ENCODE measurements around the gene DUSP18.

The DUSP18 gene

DNA sequence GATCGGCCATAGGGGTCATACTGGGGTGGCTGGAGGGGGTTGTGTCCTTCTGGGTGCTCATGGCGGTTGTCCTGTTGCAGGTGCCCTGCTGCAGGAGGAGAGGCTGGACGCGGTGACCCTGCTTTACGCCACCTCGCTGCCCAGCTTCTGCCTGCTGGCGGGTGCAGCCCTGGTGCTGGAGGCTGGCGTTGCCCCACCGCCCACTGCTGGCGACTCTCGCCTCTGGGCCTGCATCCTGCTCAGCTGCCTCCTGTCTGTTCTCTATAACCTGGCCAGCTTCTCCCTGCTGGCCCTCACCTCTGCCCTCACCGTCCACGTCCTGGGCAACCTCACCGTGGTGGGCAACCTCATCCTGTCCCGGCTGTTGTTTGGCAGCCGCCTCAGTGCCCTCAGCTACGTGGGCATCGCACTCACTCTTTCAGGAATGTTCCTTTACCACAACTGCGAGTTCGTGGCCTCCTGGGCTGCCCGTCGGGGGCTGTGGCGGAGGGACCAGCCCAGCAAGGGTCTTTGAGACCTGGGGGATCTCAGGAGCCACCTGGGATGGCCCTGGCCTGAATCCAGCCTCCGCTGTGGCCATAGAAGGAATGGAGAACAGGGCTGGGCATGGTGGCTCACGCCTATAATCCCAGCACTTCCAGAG is 21.0 kb downstream of the DUSP18 start:
- no peaks in the 10 kb centered on the region for H3K4me1 ChIP-seq (ENCODE audit: insufficient read depth, low read length)
- TF ChIP-seq CTCF (IDR thresholded peaks at IDR 0.05; ENCODE audit: borderline replicate concordance, extremely low read depth, low read length, poor library complexity, severe bottlenecking), result no peak
- no peak for TF ChIP-seq EZH2 (IDR thresholded peaks at IDR 0.05; ENCODE audit: borderline replicate concordance, low read depth, low read length, severe bottlenecking)
- ATAC-seq (ENCODE audit: insufficient read depth, low read depth), result no peak

DNA sequence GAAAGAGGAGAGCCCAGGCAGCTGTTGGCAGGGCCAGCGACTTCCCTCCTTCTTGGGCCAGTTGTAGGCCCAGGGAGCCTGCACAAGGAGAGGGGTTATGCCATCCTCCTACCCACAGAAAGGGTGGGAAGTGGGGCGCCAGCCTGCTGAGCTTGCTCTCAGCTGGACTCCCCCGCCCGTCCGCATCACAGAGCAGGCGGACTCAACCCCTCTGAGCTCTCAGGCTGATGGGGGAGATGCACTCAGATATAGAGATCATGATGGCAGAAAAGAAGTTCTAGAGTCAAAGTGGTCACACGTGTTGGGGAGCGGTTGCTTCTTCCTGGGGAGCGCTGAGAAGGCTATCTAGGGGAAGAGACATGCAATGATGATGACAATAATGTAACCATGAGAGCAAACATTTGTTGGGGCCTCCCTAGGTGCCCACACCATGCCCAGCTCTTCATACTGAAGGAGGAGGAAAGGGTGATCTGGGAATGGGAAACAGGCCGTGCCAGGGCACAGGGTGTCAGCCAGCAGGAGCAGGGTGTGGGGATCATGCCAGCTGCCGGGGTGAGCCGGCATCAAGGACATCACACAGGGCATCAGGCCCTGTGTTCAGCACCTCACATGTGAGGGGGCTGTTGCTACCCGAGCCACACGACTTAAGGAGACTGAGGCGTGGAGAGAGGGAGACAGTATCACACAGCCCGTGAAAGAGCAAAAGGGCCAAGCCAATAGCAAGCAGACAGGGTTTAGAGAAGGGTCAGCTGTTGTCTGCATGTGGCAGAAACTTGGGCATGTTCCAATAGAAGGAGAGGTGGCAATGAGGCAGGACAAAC is 24.4 kb downstream of the DUSP18 start:
- no peak overlapping the region for H2AFZ ChIP-seq (ENCODE audit: low read depth, low read length)
- DNase-seq (no peak), ATAC-seq (ENCODE audit: insufficient read depth, low read depth) (no peak; the same call in 2 of the 3 replicates)
- TF ChIP-seq EZH2 (IDR thresholded peaks at IDR 0.05; ENCODE audit: borderline replicate concordance, low read depth, low read length, severe bottlenecking) (no peak), CTCF (IDR thresholded peaks at IDR 0.05; ENCODE audit: borderline replicate concordance, extremely low read depth, low read length, poor library complexity, severe bottlenecking) (no peak)
- H3K4me2 ChIP-seq (ENCODE audit: insufficient read depth, low read length), result no peak overlapping the region
- H3K4me1 ChIP-seq (ENCODE audit: insufficient read depth, low read length), result no peaks in the 10 kb centered on the region
- H3K27ac ChIP-seq (ENCODE audit: low read length), result no peak overlapping the region
- no peaks in the 10 kb centered on the region for H4K20me1 ChIP-seq (ENCODE audit: insufficient read depth, low read length)
- no peaks in the 10 kb centered on the region for H3K27me3 ChIP-seq (ENCODE audit: insufficient read depth, low read length, poor library complexity)
- H3K9ac ChIP-seq (ENCODE audit: low read depth, low read length), result no peak overlapping the region
- H3K79me2 ChIP-seq (ENCODE audit: insufficient read depth, low read length), result no peaks in the 10 kb centered on the region
- H3K4me3 ChIP-seq (ENCODE audit: low read depth in 1 of 2, low read length in 2 of 2), result no peak overlapping the region
- no peaks in the 10 kb centered on the region for H3K9me3 ChIP-seq (ENCODE audit: insufficient read depth, low read length, severe bottlenecking)
- no peaks in the 10 kb centered on the region for H3K36me3 ChIP-seq (ENCODE audit: insufficient read depth, low read length)

More for the DNA sequence above, 21.0 kb downstream of the DUSP18 start:
- Histone ChIP-seq H3K9ac (ENCODE audit: low read depth, low read length) (no peak overlapping the region), H4K20me1 (ENCODE audit: insufficient read depth, low read length) (no peaks in the 10 kb centered on the region), H3K4me2 (ENCODE audit: insufficient read depth, low read length) (no peak overlapping the region), H3K36me3 (ENCODE audit: insufficient read depth, low read length) (no peaks in the 10 kb centered on the region), H3K9me3 (ENCODE audit: insufficient read depth, low read length, severe bottlenecking) (no peaks in the 10 kb centered on the region), H2AFZ (ENCODE audit: low read depth, low read length) (no peak overlapping the region), H3K27ac (ENCODE audit: low read length) (no peak overlapping the region), H3K4me3 (ENCODE audit: low read depth in 1 of 2, low read length in 2 of 2) (no peak overlapping the region), H3K79me2 (ENCODE audit: insufficient read depth, low read length) (no peaks in the 10 kb centered on the region), H3K27me3 (ENCODE audit: insufficient read depth, low read length, poor library complexity) (no peaks in the 10 kb centered on the region)
- no peak for DNase-seq

GRCh38 chr22:30640839-30641430 is 26.7 kb downstream of the DUSP18 start:
- H3K79me2 ChIP-seq (ENCODE audit: insufficient read depth, low read length), result no peaks in the 10 kb centered on the region
- H3K4me3 ChIP-seq (ENCODE audit: low read depth in 1 of 2, low read length in 2 of 2), result no peak overlapping the region
- no peaks in the 10 kb centered on the region for H3K9me3 ChIP-seq (ENCODE audit: insufficient read depth, low read length, severe bottlenecking)
- peaks cover 11% of the 10 kb centered on the region for H3K4me1 ChIP-seq (ENCODE audit: insufficient read depth, low read length)
- no peaks in the 10 kb centered on the region for H3K36me3 ChIP-seq (ENCODE audit: insufficient read depth, low read length)
- DNase-seq (no peak), ATAC-seq (ENCODE audit: insufficient read depth, low read depth) (no peak)
- no peak overlapping the region for H3K27ac ChIP-seq (ENCODE audit: low read length)
- no peak overlapping the region for H3K9ac ChIP-seq (ENCODE audit: low read depth, low read length)
- H4K20me1 ChIP-seq (ENCODE audit: insufficient read depth, low read length), result no peaks in the 10 kb centered on the region
- H3K27me3 ChIP-seq (ENCODE audit: insufficient read depth, low read length, poor library complexity), result no peaks in the 10 kb centered on the region
- no peak overlapping the region for H3K4me2 ChIP-seq (ENCODE audit: insufficient read depth, low read length)
- TF ChIP-seq CTCF (IDR thresholded peaks at IDR 0.05; ENCODE audit: borderline replicate concordance, extremely low read depth, low read length, poor library complexity, severe bottlenecking), result no peak
- TF ChIP-seq EZH2 (IDR thresholded peaks at IDR 0.05; ENCODE audit: borderline replicate concordance, low read depth, low read length, severe bottlenecking), result no peak
- no peak overlapping the region for H2AFZ ChIP-seq (ENCODE audit: low read depth, low read length)
